Hepatocyte (in vitro differentiated cells): ENCODE data around the gene LIPC. TPM values are rescaled to one million over a fixed set of nuclear protein-coding genes. Genes with fewer than 3 reads are reported as not detected.

Experiments
- DNase-seq: peaks from one replicate; pipeline ENCODE4 v3.0.0-alpha.2; 2016; ENCODE audit warnings: low spot score
- H2AFZ ChIP-seq: fragments of 200-600 bp; sonication (generic); 2 replicates; pipeline ENCODE4 v1.6.0; 2016; ENCODE audit warnings: antibody characterized with exemption, mild to moderate bottlenecking
- H3K27ac ChIP-seq: fragments of 200-600 bp; sonication (generic); 2 replicates; pipeline ENCODE4 v1.5.1; 2016; ENCODE audit warnings: mild to moderate bottlenecking
- H3K27me3 ChIP-seq: fragments of 200-600 bp; sonication (generic); 2 replicates; pipeline ENCODE4 v1.6.1; 2016
- H3K36me3 ChIP-seq: fragments of 200-600 bp; sonication (generic); replicated peaks from 2 replicates; pipeline ENCODE4 v1.5.1; 2016; ENCODE audit warnings: low read depth; ENCODE audit not compliant: insufficient read depth
- H3K4me1 ChIP-seq: fragments of 200-600 bp; sonication (generic); 2 replicates; pipeline ENCODE4 v1.5.1; 2016; ENCODE audit warnings: mild to moderate bottlenecking, moderate library complexity; ENCODE audit not compliant: insufficient read depth
- H3K4me2 ChIP-seq: fragments of 200-600 bp; sonication (generic); 2 replicates; pipeline ENCODE4 v1.6.0; 2016
- H3K4me3 ChIP-seq: fragments of 200-600 bp; sonication (generic); 2 replicates; pipeline ENCODE4 v1.5.1; 2016; ENCODE audit warnings: mild to moderate bottlenecking
- H3K79me2 ChIP-seq: fragments of 200-600 bp; sonication (generic); 2 replicates; pipeline ENCODE4 v1.6.0; 2017; ENCODE audit warnings: mild to moderate bottlenecking
- H3K9me2 ChIP-seq: fragments of 200-600 bp; sonication (generic); replicated peaks from 2 replicates; pipeline ENCODE4 v1.6.0; 2017; ENCODE audit warnings: mild to moderate bottlenecking; ENCODE audit not compliant: insufficient read depth
- H3K9me3 ChIP-seq: fragments of 200-600 bp; sonication (generic); 2 replicates; pipeline ENCODE4 v1.5.1; 2016; ENCODE audit warnings: low read depth, mild to moderate bottlenecking
- H4K20me1 ChIP-seq: fragments of 200-600 bp; sonication (generic); 2 replicates; pipeline ENCODE4 v1.6.0; 2016; ENCODE audit warnings: mild to moderate bottlenecking; ENCODE audit not compliant: insufficient read depth, poor library complexity, severe bottlenecking
- EZH2 ChIP-seq: fragments of 200-600 bp; sonication (generic); IDR thresholded peaks from 2 replicates; pipeline ENCODE4 v1.6.1; 2016; ENCODE audit warnings: antibody characterized with exemption, mild to moderate bottlenecking, borderline replicate concordance
- EZH2phosphoT487 ChIP-seq: fragments of 200-600 bp; sonication (generic); IDR thresholded peaks from one replicate; pipeline ENCODE4 v1.6.1; 2018; ENCODE audit warnings: antibody characterized with exemption, mild to moderate bottlenecking, low read depth, moderate library complexity; ENCODE audit not compliant: unreplicated experiment, severe bottlenecking
- WGBS: methylation state at CpG from one replicate; pipeline ENCODE4 v1.1.6; 2016; ENCODE audit warnings: low lambda C conversion rate; ENCODE audit errors: missing lambda C conversion rate; 5-methylcytosine and 5-hydroxymethylcytosine counted together
- polyA plus RNA-seq: library from polyadenylated mRNA; unstranded; fragments of >200 nt; fragmentation: Nextera tagmentation; extraction: Ambion mirVana; gene quantifications from 2 replicates; pipeline ENCODE4 v1.2.1, GENCODE V29; 2016
- total RNA-seq: library from RNA; depleted of rRNA; stranded (reverse); fragments of >200 nt; gene quantifications from 2 replicates; pipeline ENCODE4 v1.2.3, GENCODE V29; 2014
- TF ChIP-seq, protein P1 (sequence below): fragments of 200-600 bp; sonication (generic); IDR thresholded peaks from 2 replicates; pipeline ENCODE4 v1.5.1; 2016; ENCODE audit warnings: antibody characterized with exemption, mild to moderate bottlenecking; ENCODE audit not compliant: poor library complexity

LIPC gene
- total and polyA plus RNA-seq, 2 experiments from 2014 or later = 37.0 to 64.8 TPM

DNA sequence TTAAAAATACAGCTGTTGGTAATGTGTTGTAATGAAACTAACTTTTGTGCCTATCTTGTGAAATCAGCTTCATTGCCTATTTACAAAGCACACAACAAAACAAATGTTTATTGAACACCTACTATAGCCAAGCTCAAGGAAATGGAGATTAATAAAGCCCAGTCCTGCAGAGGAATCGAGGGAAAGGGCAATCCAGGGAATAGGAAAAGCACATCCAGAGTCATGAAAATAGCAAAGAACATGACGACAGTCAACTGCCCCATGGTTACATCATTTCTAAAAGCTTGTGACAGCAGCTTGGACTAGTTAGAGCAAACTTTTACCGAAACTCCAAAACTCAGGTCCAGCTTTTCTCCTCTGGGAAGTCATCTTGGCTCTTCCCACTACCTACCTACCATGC, 157.3 kb downstream of the LIPC start:
- H3K9me3 ChIP-seq = no peaks in the 10 kb centered on the region
- H3K27ac ChIP-seq = no peak overlapping the region
- H3K4me2 ChIP-seq = no peak overlapping the region
- whole genome bisulfite sequencing = 93% methylated on average over 3 of the region's 3 CpGs
- TF ChIP-seq EZH2phosphoT487 (no peak), EZH2 (no peak)
- TF ChIP-seq, protein P1, sequence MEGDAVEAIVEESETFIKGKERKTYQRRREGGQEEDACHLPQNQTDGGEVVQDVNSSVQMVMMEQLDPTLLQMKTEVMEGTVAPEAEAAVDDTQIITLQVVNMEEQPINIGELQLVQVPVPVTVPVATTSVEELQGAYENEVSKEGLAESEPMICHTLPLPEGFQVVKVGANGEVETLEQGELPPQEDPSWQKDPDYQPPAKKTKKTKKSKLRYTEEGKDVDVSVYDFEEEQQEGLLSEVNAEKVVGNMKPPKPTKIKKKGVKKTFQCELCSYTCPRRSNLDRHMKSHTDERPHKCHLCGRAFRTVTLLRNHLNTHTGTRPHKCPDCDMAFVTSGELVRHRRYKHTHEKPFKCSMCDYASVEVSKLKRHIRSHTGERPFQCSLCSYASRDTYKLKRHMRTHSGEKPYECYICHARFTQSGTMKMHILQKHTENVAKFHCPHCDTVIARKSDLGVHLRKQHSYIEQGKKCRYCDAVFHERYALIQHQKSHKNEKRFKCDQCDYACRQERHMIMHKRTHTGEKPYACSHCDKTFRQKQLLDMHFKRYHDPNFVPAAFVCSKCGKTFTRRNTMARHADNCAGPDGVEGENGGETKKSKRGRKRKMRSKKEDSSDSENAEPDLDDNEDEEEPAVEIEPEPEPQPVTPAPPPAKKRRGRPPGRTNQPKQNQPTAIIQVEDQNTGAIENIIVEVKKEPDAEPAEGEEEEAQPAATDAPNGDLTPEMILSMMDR = no peak
- no peak overlapping the region for H3K4me3 ChIP-seq
- H3K79me2 ChIP-seq = no peaks in the 10 kb centered on the region
- H3K4me1 ChIP-seq = no peaks in the 10 kb centered on the region
- H3K36me3 ChIP-seq = no peaks in the 10 kb centered on the region
- DNase-seq = no peak
- H2AFZ ChIP-seq = no peak overlapping the region
- no peaks in the 10 kb centered on the region for H3K27me3 ChIP-seq
- H3K9me2 ChIP-seq = no peaks in the 10 kb centered on the region
- no peaks in the 10 kb centered on the region for H4K20me1 ChIP-seq

DNA sequence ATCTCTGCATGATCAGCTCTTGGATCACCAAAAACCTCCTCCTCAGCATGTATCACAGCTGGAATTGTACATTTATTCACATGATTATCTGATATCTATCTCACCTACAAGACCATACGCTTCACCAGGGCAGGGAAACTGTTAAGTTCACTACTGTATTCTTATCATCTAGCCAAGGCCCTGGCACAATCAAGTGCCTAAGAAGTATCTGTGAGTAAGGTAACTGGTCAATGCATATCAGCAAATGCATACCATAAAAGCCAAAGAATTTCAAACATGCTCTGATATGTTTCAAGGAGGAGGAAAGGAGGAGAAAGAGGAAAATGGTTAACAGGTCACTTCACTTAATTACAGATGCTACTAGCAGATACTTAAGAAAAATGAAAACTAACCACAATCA, 158.4 kb downstream of the LIPC start:
- no peaks in the 10 kb centered on the region for H3K79me2 ChIP-seq
- H3K27ac ChIP-seq = no peak overlapping the region
- no peaks in the 10 kb centered on the region for H3K27me3 ChIP-seq
- no peaks in the 10 kb centered on the region for H3K9me2 ChIP-seq
- no peak overlapping the region for H3K4me2 ChIP-seq
- no peak overlapping the region for H3K4me3 ChIP-seq
- H4K20me1 ChIP-seq = no peaks in the 10 kb centered on the region
- H3K36me3 ChIP-seq = no peaks in the 10 kb centered on the region
- 73% methylated on average over 1 of the region's 1 CpG for WGBS
- no peak for TF ChIP-seq EZH2
- TF ChIP-seq, protein P1 = no peak
- TF ChIP-seq EZH2phosphoT487 = no peak
- H3K4me1 ChIP-seq = no peaks in the 10 kb centered on the region
- no peak for DNase-seq
- H2AFZ ChIP-seq = no peak overlapping the region
- H3K9me3 ChIP-seq = no peaks in the 10 kb centered on the region

DNA sequence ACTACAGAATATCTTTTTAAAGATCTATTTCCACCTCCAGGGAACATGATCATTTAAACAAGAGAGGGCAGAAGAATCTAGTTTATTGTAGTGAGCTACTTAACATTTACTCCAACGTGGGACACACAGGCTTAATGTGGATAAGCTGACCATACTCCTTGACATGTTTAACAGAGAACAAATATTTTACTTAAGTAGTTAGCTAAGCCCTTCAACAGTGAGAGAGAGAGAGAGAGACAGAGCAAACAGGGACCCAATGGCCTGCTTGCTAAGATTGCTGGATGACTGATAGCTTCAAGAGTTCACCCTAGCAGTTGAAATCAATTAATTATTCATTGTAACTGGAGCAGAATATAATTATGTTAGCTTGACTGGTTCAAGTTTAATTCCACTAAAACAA, 159.1 kb downstream of the LIPC start:
- Histone ChIP-seq H3K9me2 (no peaks in the 10 kb centered on the region), H3K79me2 (no peaks in the 10 kb centered on the region), H3K27ac (peak overlapping the region; percentile 3), H3K4me2 (no peak overlapping the region), H4K20me1 (no peaks in the 10 kb centered on the region), H3K9me3 (no peaks in the 10 kb centered on the region), H3K27me3 (no peaks in the 10 kb centered on the region), H3K4me1 (no peaks in the 10 kb centered on the region), H3K4me3 (no peak overlapping the region), H2AFZ (no peak overlapping the region), H3K36me3 (no peaks in the 10 kb centered on the region)
- TF ChIP-seq EZH2phosphoT487 (no peak), EZH2 (no peak)
- TF ChIP-seq, protein P1 = no peak
- WGBS = 4% methylated on average over 1 of the region's 1 CpG
- DNase-seq = no peak

DNA sequence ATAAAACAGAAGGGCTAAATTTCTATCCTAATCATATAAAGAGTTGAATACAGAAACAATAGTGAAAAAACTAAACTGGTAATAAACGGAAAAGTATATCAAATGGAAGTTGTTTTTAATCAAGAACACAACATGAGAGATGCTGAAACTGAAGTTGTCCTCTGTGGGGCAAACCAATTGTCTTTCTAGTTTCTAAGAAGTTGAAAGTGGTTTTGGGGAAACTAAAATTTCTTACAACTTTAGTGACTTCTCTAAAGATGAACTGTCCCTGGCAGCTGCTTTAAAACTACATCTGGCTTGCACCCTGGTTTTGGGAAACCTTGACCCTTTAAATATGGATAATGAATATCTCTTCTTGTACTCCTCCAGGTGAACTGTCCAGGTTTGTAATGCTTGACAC, 162.1 kb downstream of the LIPC start:
- Histone ChIP-seq H3K9me3 (no peaks in the 10 kb centered on the region), H2AFZ (no peak overlapping the region), H3K27me3 (no peaks in the 10 kb centered on the region), H3K27ac (no peak overlapping the region), H3K9me2 (no peaks in the 10 kb centered on the region), H3K36me3 (no peaks in the 10 kb centered on the region), H3K4me2 (no peak overlapping the region), H3K79me2 (no peaks in the 10 kb centered on the region), H3K4me3 (no peak overlapping the region), H4K20me1 (no peaks in the 10 kb centered on the region), H3K4me1 (no peaks in the 10 kb centered on the region)
- DNase-seq = no peak
- 95% methylated on average over 1 of the region's 1 CpG for WGBS
- TF ChIP-seq EZH2phosphoT487 (no peak), EZH2 (no peak)
- TF ChIP-seq, protein P1 = no peak
